ENCODE measurements around the gene DRGX. TPM values are rescaled to one million over a fixed set of nuclear protein-coding genes. Genes with fewer than 3 reads are reported as not detected.

Gene DRGX
- total and polyA plus RNA-seq, 10 of the 15 experiments (the other 5 are each of a cell fraction or from before 2014, with no cell fraction given) = not detected

GRCh38 chr10:49335364-49335972, 60.4 kb downstream of the DRGX start:
- RAD21 ChIA-PET (ENCODE audit: unreplicated experiment) = no interaction called here
- no peaks in the 10 kb centered on the region for H3K79me2 ChIP-seq (ENCODE audit: control insufficient read depth, insufficient read depth, low read length)
- no peak overlapping the region for H3K9ac ChIP-seq (ENCODE audit: control insufficient read depth, insufficient read depth, low read length)
- no peak overlapping the region for H3K27ac ChIP-seq (ENCODE audit: control insufficient read depth, insufficient read depth)
- SMC1A ChIA-PET (ENCODE audit: uncharacterized antibody, unreplicated experiment) = no interaction called here
- H3K4me2 ChIP-seq (ENCODE audit: control insufficient read depth, insufficient read depth) = no peak overlapping the region
- no peak for DNase-seq (ENCODE audit: low read depth, low spot score)
- in situ Hi-C loops (cut with MboI) (no loop called here), intact Hi-C loops (cut with micrococcal nuclease; ENCODE audit: unreplicated experiment) (no loop called here)
- H2AFZ ChIP-seq (ENCODE audit: control insufficient read depth, low read depth, low read length) = peak overlapping the region; percentile 38; the same call in 1 of the 2 replicates
- WGBS (ENCODE audit: insufficient coverage, insufficient replicate concordance, low lambda C conversion rate, missing lambda C conversion rate) = 47% methylated on average over 1 of the region's 1 CpG
- H3K36me3 ChIP-seq (ENCODE audit: control insufficient read depth in 2 of 2, insufficient read depth in 2 of 2, low read length in 1 of 2) = no peaks in the 10 kb centered on the region
- CTCF ChIA-PET = no interaction called here
- no TSS peak for BruUV-seq (replicated peaks)
- TF ChIP-seq POLR2AphosphoS2 (IDR thresholded peaks at IDR 0.05; ENCODE audit: low read depth, low read length) = no peak
- TF ChIP-seq MXI1 (IDR thresholded peaks at IDR 0.05; ENCODE audit: low read depth, low read length) = no peak
- TF ChIP-seq CEBPZ (IDR thresholded peaks at IDR 0.05; ENCODE audit: low read depth, low read length) = no peak
- TF ChIP-seq GABPA (IDR thresholded peaks at IDR 0.05; ENCODE audit: low read depth) = peak; percentile 42; the same call in 1 of the 2 replicates
- TF ChIP-seq NR2C1 (IDR thresholded peaks at IDR 0.05) = peak; percentile 78
- ATAC-seq = no peak
- POLR2A ChIA-PET = no interaction called here
- H4K20me1 ChIP-seq (ENCODE audit: control insufficient read depth, insufficient read depth) = no peaks in the 10 kb centered on the region
- no peaks in the 10 kb centered on the region for H3K4me1 ChIP-seq (ENCODE audit: control insufficient read depth, insufficient read depth, low read length)
- peaks cover 2% of the 10 kb centered on the region; the same call in 2 of the 3 replicates for H3K9me3 ChIP-seq (replicated peaks; ENCODE audit: control insufficient read depth, insufficient read depth, low read length)
- no peaks in the 10 kb centered on the region for H3K27me3 ChIP-seq (replicated peaks in 1 of 2; ENCODE audit: control insufficient read depth in 2 of 2, insufficient read depth in 2 of 2, low read length in 1 of 2)
- no peak for FAIRE-seq
- no peak overlapping the region for H3K4me3 ChIP-seq

Measured in GM12878 (cell line).